ENCODE data around the gene ZNRF1.
"Not testable (repeated sequence)": the region's sequence is repeated elsewhere in the genome, so short reads cannot be mapped to it uniquely, and the experiment has no call there.

The ZNRF1 gene

DNA sequence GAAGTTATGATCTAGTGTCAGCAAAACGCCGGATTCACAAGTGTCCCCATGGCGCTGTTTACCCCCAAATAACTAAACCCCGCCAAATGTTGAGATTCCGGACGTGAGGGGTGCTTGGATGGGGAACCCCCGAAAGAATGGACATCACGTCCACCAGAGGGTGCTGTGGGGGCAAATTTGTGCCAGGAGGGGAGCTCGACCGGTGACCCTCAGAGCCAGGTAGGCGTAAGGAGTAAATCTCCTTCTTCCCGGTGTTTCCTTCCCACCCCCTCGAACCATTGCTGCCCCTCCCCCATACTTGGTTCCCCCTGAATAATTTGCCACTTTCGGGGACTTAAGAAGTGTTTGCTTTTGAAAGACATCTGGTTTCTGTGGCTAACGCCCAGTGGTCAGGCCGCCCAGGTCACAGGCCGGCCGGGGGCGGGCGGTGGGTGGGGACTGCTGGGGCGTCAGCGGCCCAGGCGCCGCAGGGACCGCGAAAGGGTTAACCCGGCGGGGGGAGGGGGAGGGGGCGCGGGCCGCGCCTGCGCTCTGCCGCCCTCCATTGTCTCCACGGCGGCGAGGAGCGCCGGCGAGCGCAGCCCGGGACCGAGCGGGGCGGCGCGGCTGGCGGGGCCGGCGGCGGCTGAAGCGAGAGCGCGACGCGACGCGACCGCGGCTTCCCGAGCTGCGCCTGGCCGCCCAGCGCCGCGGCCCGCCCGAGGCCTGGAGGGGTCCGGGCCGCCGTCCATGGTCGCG is at the start of gene ZNRF1:
Gene ZNRF1 (plus strand): TSS at position 544 of the 738 bp plus-strand sequence. CDS start 648 bp downstream, outside the sequence.
- peak; percentile 85 for DNase-seq

DNA sequence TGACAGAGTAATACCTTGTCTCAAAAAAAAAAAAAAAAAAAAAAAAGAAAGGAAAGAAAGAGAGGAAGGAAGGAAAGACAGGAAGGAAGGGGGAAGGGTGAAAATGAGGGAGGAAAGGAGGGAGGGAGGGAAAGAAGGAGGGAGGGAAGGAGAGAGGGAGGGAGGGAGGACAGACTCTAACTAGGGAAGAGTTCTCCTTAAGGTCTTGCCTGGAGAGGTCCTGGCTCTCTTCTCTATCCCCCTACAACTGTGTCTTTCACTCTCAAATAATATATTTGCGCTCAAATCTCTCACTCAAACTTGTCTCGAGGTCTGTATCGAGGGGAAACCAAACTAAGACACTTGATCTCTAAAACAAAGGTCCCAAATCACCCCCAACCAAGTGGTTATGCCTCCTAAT is 49.5 kb upstream of the ZNRF1 start:
- DNase-seq = no peak

DNA sequence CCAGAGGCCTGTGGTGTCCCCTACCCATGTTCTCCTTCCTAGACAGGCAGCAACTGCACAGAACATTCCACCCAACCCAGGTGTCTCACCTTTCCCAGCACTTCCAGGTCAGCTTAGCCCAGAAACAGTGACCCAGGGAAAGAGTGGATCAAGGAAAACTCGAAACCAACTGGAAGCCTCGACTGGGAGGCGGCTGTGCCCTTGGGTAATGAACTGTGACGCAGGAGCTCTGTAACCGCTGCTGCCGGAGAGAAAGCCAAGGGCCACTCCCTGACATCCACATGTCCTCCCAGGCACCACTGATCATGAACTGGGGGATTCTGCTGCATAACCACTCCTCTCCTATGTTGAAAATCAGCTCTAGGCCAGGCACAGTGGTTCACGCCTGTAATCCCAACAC is 48.3 kb upstream of the ZNRF1 start:
- DNase-seq = no peak

- DNase-seq = no peak
These were observed 47.6 kb upstream of the ZNRF1 start for GRCh38 chr16:74951206-74951605.

DNA sequence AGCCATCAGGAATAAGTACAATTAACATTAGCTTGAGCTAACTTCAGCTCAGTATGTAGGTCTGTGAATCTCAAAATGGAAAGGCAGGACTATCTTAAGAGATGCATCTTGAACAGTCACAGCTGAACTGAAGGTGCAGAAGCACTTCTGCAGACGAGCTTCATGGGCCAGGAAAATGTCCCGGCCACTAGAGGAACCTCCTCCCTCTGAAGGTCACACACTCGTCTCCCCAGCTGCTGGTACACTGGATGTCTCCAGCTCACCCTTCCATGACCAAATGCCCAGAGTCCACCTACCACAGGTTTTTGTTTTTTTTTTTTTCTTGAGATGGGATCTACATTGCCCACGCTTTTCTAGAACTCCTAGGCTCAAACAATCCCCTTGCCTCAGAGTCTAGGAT is 47.1 kb upstream of the ZNRF1 start:
- DNase-seq = no peak

- DNase-seq = no peak
These were observed 44.1 kb upstream of the ZNRF1 start for GRCh38 chr16:74954763-74955162.

GRCh38 chr16:74973304-74973703 is 25.5 kb upstream of the ZNRF1 start:
- DNase-seq = no peak

DNA sequence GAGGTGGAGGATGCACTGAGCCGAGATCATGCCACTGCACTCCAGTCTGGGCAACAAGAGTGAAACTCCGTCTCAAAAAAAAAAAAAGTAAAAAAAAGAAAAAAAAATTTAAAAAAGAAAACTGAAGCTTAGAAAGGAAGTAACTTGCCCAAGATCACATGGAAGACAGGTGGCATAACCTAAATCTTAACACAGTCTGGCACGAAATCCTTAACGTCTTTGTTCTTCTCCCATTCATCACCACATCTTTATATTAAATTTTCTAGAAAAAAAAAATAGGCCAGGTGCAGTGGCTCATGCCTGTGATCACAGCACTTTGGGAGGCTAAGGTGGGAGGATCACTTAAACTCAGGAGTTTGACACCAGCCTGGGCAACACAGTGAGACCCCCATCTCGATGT is 23.2 kb upstream of the ZNRF1 start:
- DNase-seq = no peak

- no peak for DNase-seq
These were observed 16.6 kb upstream of the ZNRF1 start for GRCh38 chr16:74982256-74982655.

GRCh38 chr16:74984194-74984528 is 14.7 kb upstream of the ZNRF1 start:
- DNase-seq = peak; percentile 32

DNA sequence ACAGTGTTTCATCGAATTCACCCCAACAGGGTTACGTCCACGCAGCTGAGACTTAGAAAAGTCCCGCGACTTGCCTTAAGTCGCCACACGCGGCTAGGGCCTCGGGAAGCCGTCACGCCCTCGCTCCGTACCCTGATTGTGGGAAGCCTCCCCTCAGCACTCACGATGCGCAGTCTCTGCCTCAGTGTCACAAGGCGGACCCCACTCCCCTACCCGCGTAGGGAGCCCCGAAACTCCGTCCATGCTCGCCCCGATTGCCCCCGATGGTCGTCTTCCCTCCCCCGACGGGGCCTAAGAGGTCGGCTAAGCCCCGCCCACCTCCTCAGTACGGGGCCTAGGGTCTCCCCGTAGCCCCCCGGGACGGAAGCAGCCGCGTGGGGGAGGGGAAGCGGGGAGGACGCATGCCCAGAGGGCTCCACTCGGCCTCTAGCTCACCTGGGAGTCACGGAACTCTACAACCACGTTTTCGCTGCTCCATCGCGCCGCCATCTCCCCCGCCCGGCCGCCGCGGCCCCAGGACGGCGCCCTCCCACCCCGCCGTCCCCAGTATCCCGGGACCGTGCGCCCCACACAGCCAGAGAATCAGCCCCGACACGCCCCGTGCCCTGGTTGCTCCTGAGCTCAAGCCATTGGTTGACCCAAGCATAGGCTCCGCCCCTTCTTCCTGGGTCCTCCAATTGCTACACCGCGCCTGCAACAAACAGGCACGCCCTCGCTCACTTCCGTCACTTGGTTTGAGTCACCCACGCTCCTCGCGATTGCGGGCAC is 14.1 kb upstream of the ZNRF1 start, which contains the start of gene WDR59:
Gene WDR59 (minus strand): TSS at position 595 of the 768 bp plus-strand sequence. CDS start 106 bp downstream, at position 489.
- DNase-seq = peak; percentile 99

DNA sequence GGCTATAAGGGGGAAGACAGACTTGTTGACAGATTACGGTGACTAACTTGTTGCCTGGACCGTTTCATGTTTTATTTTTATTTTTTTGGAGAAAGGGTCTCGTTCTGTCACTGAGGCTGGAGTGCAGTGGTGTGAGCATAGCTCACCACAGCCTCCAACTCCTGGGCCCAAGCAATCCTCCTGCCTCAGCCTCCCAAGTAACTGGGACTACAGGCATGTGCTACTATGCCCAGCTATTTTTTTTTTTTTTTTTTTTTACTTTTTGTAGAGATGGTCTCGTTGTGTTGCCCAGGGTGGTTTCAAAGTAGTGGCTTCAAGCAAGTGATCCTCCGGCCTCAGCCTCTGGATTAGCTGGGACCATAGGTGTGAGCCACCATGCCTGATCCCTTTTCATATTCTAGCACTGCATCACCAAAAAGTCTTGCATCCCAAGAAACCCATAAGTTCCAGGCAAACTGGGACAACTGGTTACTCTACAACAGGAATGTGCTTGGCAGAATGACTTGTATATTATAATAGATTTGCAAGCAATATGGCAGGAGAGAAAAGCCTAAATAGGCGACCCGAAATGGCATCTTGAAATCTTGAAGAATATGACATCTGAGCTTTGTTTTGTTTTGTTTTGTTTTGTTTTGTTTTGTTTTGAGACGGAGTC is 11.7 kb upstream of the ZNRF1 start:
- DNase-seq = no peak

DNA sequence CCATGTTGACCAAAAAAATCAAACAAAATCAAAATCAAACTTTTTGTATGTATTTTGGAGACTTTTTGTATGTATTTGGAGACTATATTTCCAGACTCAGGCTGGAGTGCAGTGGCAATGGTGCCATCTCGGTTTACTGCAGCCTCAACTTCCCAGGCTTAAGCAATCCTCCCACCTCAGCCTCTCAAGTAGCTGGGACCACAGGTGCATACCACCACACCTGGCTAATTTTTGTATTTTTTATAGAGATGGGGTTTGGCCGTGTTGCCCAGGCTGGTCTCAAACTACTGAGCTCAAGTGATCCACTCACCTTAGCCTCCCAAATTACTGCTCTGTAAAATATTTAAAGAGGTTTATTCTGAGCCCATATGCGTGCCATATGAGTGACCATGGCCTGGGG is 9.0 kb upstream of the ZNRF1 start:
- DNase-seq = not testable (repeated sequence)

GRCh38 chr16:74990832-74991231 is 8.0 kb upstream of the ZNRF1 start:
- no peak for DNase-seq

DNA sequence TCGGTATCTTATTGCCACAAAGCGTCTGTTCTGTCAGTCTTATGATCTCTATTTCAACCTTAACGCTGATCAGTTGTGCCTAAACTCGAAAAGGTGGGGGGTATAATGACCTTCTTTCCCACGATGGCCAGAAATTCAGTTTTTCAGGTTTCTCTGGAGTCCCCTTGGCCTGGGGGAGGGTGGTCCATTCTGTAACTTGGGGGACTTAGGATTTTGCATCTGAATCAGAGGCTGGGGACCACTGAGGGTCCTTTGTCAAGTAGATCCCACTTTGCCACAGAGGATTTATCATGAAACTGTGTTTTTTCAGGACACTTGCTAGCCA is 7.6 kb upstream of the ZNRF1 start:
- DNase-seq = no peak

- no peak for DNase-seq
These were observed 7.0 kb upstream of the ZNRF1 start for GRCh38 chr16:74991593-74992403.

DNA sequence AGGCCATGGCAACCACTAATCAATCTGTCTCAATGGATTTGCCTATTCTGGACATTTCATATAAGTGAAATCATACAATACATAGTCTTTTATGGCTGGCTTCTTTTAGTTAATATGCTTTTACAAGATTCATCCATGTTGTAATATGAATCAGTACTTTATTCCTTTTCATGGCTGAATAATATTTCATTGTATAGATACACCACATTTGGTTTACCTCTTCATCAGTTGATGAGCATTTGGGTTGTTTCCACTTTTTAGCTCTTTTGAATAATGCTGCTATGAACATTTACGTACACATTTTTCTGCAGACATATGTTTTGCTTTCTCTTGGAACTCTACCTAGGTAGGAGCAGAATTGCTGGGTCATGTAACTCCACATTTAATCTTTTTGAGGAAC is 2.8 kb upstream of the ZNRF1 start:
- no peak for DNase-seq

GRCh38 chr16:74997042-74997491 is 1.8 kb upstream of the ZNRF1 start:
- no peak for DNase-seq

DNA sequence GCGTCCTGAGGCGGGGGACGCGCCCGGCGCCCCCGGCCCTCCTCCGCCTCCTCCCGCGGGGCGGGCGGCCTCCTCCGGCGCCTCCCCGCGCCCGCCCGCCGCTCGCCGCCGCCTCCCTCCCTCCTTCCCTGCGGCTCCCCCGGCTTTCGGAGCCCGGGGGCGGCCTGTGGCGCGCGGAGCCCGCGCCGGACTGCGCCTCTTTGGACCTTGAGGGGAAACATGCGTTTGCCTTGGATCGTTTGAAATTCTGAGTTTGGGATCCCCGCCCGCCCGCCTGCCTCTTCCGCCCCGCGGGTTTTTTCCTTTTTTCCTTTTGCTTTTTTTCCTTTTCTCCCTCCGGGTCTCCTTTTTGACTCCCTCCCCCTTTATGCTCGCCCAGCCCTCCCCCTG is 390 bp downstream of the ZNRF1 start:
- DNase-seq = peak; percentile 21

DNA sequence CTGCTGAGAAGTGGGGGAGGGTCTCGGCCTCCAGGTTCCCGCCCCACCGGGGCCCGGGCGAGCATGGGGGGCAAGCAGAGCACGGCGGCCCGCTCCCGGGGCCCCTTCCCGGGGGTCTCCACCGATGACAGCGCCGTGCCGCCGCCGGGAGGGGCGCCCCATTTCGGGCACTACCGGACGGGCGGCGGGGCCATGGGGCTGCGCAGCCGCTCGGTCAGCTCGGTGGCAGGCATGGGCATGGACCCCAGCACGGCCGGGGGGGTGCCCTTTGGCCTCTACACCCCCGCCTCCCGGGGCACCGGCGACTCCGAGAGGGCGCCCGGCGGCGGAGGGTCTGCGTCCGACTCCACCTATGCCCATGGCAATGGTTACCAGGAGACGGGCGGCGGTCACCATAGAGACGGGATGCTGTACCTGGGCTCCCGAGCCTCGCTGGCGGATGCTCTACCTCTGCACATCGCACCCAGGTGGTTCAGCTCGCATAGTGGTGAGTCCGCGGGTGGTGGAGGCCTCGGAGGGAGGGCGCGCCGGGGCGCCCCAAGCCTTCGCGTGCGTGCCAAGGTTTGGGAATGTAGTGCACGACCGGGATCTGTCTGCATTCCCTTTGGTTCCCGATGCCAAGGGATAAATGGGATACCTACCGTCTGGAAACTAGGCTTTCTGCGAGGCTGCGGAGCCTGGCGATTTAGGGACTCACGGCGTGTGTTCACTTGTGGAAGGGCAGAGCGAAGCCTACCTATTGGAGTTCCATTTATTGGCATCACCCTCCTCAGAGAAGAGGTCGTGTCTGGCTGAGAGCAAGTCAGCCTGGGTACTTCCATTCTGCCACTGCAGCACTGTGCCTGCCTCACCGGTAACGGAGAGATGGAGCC is 1.0 kb downstream of the ZNRF1 start:
- DNase-seq = peak; percentile 58

DNA sequence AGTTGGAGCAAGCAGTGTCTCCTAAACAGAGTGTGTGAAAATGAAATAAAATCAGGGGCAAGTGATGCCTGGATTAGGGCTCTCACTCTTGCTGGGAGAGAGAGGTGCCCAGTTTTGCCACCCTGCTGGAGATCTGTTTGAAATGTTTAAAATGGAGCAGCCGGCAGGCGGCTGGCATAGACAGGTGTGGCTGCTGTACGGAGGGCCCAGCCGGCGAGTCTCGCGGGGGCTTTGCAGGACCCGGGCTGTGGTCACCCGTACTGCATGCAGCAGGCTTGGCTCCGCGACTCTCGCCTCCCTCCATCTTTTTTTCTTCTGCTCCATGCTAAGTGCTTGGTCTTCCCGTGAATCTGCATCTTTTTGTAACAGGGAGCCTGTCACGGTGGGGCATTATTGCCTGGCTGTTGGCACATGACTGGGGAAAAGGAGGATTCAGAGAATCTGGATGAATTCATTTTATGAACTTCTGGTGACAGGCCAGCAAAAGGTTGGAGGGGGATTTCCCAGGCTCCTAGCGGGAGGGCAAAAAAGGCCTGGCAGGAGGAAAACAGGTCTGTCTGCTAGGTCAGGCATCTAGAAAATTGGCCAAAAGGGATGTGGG is 1.8 kb downstream of the ZNRF1 start:
- no peak for DNase-seq

DNA sequence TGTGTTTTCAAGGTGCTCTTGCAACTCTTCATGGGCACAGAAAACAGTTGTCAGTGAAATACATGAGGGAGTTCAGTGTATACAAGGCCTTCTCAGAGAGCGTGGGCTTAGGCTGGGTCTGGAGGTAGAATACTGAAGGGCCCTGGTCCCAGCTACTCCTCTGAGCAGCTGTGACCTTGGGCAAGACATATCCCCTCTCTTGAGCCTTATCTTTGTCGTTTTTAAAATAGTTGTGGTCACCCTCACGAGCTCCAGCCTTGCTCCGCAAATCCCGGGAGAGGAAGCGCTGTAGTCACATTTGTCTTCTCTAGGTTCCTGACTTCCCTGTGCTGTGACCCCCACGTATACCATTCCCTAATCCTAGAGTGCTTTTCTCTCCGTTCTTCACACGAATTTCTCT is 3.6 kb downstream of the ZNRF1 start:
- DNase-seq = no peak
